GM13977 (cell line): ENCODE data around the gene PHACTR1.
"Not testable (repeated sequence)": the region's sequence is repeated elsewhere in the genome, so short reads cannot be mapped to it uniquely, and the experiment has no call there.

Experiments
- DNase-seq: peaks from one replicate; pipeline ENCODE4 v3.0.0; 2012; ENCODE audit warnings: low spot score
- in situ Hi-C: fragments of 300-500 bp; cut with MboI; formaldehyde crosslinking; loops from one replicate; pipeline ENCODE4 v1.12.0; 2022; ENCODE audit warnings: low sequenced_read_pairs, low pct_unique_long_range_greater_than_20kb, mixed read lengths, inconsistent platforms; ENCODE audit not compliant: unreplicated experiment
- TF ChIP-seq, protein P1 (sequence below): IDR thresholded peaks from 2 replicates; pipeline ENCODE4 v1.5.1; 2012; ENCODE audit warnings: mild to moderate bottlenecking, control low read depth; ENCODE audit not compliant: insufficient read depth; ENCODE audit errors: extremely low read depth, missing control alignments

PHACTR1 gene

DNA sequence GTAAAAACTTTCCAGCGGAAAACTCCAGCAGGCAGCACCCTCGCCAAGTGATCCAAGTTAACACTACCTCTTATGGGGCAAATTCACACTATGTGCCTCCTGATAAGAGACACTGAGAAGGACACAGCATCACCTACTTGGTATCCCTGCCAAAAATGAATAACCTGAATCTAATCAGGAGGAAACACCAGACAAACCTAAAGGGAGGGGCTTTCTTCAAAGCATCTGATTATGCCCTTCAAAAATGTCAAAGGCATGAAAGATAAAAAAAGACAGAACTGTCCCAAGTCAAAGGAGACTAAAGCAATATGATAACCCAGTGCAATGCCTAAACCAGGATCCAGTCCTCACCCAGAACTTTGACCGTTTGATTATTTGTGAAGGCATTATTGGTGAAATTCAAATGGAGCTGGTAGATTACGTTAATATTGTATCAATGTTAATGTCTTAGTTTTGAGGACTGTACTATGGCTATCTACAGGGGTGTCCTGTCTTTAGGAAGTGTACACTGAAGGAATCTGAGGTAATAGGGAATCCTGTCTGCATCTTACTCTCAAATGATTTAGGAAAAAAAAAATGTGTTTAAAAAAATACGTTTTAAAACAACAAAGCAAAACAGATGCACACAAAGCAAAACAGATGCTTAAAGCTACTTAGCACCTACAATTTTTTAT is 603.5 kb downstream of the PHACTR1 start:
- TF ChIP-seq, protein P1, sequence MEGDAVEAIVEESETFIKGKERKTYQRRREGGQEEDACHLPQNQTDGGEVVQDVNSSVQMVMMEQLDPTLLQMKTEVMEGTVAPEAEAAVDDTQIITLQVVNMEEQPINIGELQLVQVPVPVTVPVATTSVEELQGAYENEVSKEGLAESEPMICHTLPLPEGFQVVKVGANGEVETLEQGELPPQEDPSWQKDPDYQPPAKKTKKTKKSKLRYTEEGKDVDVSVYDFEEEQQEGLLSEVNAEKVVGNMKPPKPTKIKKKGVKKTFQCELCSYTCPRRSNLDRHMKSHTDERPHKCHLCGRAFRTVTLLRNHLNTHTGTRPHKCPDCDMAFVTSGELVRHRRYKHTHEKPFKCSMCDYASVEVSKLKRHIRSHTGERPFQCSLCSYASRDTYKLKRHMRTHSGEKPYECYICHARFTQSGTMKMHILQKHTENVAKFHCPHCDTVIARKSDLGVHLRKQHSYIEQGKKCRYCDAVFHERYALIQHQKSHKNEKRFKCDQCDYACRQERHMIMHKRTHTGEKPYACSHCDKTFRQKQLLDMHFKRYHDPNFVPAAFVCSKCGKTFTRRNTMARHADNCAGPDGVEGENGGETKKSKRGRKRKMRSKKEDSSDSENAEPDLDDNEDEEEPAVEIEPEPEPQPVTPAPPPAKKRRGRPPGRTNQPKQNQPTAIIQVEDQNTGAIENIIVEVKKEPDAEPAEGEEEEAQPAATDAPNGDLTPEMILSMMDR = no peak
- no peak for DNase-seq
- in situ Hi-C loops = no loop called here

DNA sequence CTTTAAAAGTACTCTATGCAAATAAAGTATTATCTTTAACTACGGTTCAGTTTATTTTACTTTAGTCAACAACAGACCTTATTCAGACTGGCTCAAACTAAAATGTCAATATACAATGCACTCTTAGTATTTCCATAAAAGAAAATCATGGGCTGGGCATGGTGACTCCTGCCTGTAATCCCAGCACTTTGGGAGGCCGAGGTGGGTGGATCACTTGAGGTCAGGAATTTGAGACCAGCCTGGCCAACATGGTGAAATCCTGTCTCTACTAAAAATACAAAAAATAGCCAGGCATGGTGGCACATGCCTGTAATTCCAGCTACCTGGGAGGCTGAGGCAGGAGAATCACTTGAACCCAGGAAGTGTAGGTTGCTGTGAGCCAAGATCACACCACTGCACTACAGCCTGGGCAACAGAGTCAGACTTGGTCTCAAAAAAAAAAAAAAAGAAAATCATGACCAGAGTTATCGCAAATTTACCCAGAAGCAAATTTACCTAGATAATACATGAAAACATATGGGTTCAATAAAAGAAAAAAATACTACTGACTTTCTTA is 609.5 kb downstream of the PHACTR1 start:
- in situ Hi-C loops = loop anchor here (25.0 kb wide), 1 partner anchor 414 kb away; no protein-coding TSS in a partner anchor
- not testable (repeated sequence) for DNase-seq

DNA sequence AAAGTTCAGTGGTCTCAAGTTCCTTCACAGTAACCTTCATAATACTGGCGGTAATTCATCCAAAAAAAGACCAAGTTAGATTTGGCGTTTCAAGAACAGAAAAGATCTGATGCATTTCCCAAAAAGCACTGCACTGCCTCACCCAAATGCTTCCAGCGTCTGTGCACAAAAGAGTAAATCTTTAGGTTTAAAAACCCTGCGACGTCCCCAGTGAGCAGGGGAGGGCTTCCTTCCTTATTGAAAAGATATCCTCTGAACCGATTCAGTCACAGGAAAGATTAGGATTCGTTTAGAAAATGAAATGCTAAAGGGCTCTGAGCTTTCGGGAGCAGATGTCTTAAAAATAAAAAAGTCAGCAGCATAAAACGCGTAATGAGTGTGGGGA is 611.1 kb downstream of the PHACTR1 start:
- no peak for DNase-seq
- TF ChIP-seq, protein P1 = no peak
- in situ Hi-C loops = loop anchor here (25.0 kb wide), 1 partner anchor 415 kb away; no protein-coding TSS in a partner anchor

DNA sequence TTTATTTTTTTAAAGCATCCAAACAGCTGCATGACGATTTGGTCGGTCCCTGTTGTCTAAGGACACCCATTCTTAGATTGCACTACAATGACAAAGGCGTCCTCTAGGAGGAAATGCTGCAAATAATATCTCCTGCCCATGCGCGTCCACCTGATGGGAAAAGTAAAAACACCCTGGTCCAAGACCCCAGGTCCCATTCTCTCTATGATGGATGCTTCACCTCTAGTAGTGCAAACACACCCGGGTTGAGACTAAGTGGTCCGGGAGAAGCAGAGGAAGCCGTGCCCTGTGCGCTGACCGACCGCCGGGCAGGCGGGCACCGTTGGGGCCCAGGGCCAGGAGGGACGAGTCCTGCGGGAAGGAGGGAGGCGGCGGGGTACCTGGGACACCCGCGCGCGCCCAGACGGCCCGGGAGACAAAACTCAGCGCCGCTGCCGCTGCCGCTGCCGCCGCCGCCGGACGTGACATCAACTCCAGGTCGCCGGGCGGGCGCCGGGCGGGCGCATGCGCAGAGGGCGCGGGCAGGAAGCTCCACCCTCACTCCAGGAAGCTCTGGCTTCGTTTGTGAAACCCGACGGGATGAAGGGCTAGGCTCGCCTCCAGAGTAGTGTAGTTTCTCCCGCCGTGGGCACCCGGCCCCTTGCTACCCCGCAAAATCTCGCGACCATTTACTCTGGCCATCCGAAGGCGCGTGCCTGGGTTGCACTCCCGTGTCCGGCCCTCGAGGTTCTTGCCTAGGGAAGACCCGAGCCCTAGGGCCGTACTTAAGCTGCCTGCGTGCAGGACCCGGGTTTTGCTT is 611.7 kb downstream of the PHACTR1 start, which contains the start of gene TBC1D7:
Gene TBC1D7 (minus strand): TSS at position 462 of the 799 bp plus-strand sequence. CDS start 1,639 bp downstream, outside the sequence.
- DNase-seq = peak; percentile 92
- in situ Hi-C loops = loop anchor here (25.0 kb wide), 1 partner anchor 416 kb away; no protein-coding TSS in a partner anchor
- TF ChIP-seq, protein P1 = no peak

DNA sequence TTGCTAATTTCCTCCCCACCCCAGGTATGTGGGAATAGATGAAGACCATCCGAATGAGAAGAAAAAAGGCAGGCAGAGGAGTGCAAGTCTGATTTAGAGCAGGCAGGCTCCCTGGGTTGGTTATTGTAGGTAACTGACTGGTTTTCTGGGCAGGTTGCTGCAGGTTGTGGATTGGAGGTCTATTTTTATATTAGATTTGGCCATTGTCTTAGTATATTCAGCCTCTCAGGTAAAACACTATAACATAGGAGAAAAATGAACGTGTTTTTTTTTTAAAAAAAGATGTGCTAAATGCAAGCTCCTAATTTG is 612.3 kb downstream of the PHACTR1 start:
- in situ Hi-C loops = loop anchor here (25.0 kb wide), 1 partner anchor 417 kb away; no protein-coding TSS in a partner anchor
- DNase-seq = no peak
- TF ChIP-seq, protein P1 = no peak

DNA sequence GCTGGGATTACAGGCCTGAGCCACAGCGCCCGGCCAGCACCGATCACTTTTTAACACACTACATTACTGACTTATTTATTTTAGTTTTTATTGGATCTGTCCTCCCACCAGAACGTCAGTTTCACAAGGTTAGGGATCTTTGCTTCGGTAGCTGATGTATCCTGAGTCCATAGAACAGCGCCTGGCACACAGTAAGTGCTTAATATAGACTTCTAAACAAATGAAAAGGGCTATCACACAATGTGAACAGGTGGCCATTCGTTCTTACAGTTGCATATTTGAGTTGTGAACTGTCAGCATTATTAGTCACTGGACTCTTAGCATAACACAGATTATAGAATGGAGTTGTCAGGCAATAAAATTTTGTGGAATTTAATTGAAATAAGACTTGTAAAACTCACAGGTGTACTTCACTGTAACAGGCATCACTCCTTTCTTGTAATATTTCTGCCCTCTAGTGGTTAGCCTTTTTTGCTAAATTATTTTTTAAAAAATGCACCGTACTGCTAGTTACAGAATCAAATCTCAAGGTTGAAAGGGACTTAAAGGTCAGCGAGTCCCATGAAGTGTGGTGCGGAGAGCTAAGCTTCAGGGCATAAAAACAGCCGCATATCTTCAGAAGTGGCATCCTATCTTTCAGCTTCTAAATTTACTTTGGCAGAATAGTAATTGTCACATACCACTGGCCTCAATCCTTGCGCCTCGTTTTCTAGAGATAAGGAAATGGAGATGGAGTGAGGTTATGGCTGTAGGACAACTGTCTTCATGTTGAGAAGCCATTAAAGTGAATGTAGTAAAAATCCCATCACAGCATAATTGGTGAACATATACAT is 615.2 kb downstream of the PHACTR1 start:
- DNase-seq = peak; percentile 42
- TF ChIP-seq, protein P1 = peak; percentile 57
- in situ Hi-C loops = loop anchor here (25.0 kb wide), 1 partner anchor 419 kb away; no protein-coding TSS in a partner anchor
